MM.1S (cell line): ENCODE results near the gene PTPRD.

ENCODE experiments used
- DNase-seq: peaks from one replicate; pipeline ENCODE4 v3.0.0-alpha.2; 2015
- H2AFZ ChIP-seq: fragments of 300-600 bp; sonication (generic); 2 replicates; pipeline ENCODE4 v1.6.0; 2016; ENCODE audit warnings: antibody characterized with exemption, low read length
- H3F3A ChIP-seq: fragments of 300-600 bp; sonication (generic); 2 replicates; pipeline ENCODE4 v1.6.1; 2016; ENCODE audit warnings: mild to moderate bottlenecking, antibody characterized with exemption, low read length, moderate library complexity, mixed read lengths; ENCODE audit not compliant: insufficient read depth
- H3K27ac ChIP-seq: fragments of 300-600 bp; sonication (generic); 2 replicates; pipeline ENCODE4 v1.5.1; 2016; ENCODE audit warnings: mild to moderate bottlenecking, low read length
- H3K27me3 ChIP-seq: fragments of 300-600 bp; sonication (generic); replicated peaks from 2 replicates; pipeline ENCODE4 v1.6.0; 2016; ENCODE audit warnings: low read length; ENCODE audit not compliant: insufficient read depth
- H3K36me3 ChIP-seq: fragments of 300-600 bp; sonication (generic); replicated peaks from 2 replicates; pipeline ENCODE4 v1.6.1; 2016; ENCODE audit warnings: mild to moderate bottlenecking, low read length, mixed read lengths; ENCODE audit not compliant: insufficient read depth
- H3K4me1 ChIP-seq: fragments of 300-600 bp; sonication (generic); 2 replicates; pipeline ENCODE4 v1.6.1; 2016; ENCODE audit warnings: low read length, mixed read lengths
- H3K4me2 ChIP-seq: fragments of 300-600 bp; sonication (generic); 2 replicates; pipeline ENCODE4 v1.6.0; 2016; ENCODE audit warnings: low read depth, low read length
- H3K4me3 ChIP-seq: fragments of 300-600 bp; sonication (generic); 2 replicates; pipeline ENCODE4 v1.5.1; 2016; ENCODE audit warnings: low read length, mixed read lengths
- H3K79me2 ChIP-seq: fragments of 300-600 bp; sonication (generic); 2 replicates; pipeline ENCODE4 v1.6.1; 2016; ENCODE audit warnings: mixed run types, low read length, mixed read lengths
- H3K9ac ChIP-seq: fragments of 300-600 bp; sonication (generic); 2 replicates; pipeline ENCODE4 v1.6.1; 2016; ENCODE audit warnings: low read length, mixed read lengths
- H3K9me2 ChIP-seq: fragments of 300-600 bp; sonication (generic); replicated peaks from 2 replicates; pipeline ENCODE4 v1.6.1; 2016; ENCODE audit warnings: mild to moderate bottlenecking, low read length, mixed read lengths; ENCODE audit not compliant: insufficient read depth
- H3K9me3 ChIP-seq: fragments of 300-600 bp; sonication (generic); replicated peaks from 2 replicates; pipeline ENCODE4 v1.6.1; 2016; ENCODE audit warnings: mild to moderate bottlenecking, low read length, mixed read lengths; ENCODE audit not compliant: insufficient read depth
- H4K20me1 ChIP-seq: fragments of 300-600 bp; sonication (generic); 2 replicates; pipeline ENCODE4 v1.6.1; 2016; ENCODE audit warnings: mild to moderate bottlenecking, low read length, moderate library complexity, mixed read lengths; ENCODE audit not compliant: insufficient read depth
- CTCF ChIP-seq: fragments of 300-600 bp; sonication (generic); IDR thresholded peaks from 2 replicates; pipeline ENCODE4 v1.5.1; 2016; ENCODE audit warnings: antibody characterized with exemption, low read length, mixed read lengths
- EZH2 ChIP-seq: fragments of 300-600 bp; sonication (generic); optimal IDR thresholded peaks from 2 replicates; pipeline ENCODE3; 2017; ENCODE audit warnings: low read depth, mild to moderate bottlenecking, antibody characterized with exemption, low read length, mixed read lengths
- EZH2phosphoT487 ChIP-seq: fragments of 300-600 bp; sonication (generic); IDR thresholded peaks from 2 replicates; pipeline ENCODE4 v1.6.1; 2018; ENCODE audit warnings: antibody characterized with exemption, low read length

PTPRD gene

GRCh38 chr9:9215050-9215449, 1397.8 kb downstream of the PTPRD start:
- Histone ChIP-seq H3K79me2 (no peaks in the 10 kb centered on the region), H3K4me3 (no peak overlapping the region), H3F3A (no peaks in the 10 kb centered on the region), H3K27me3 (no peaks in the 10 kb centered on the region), H3K4me1 (no peaks in the 10 kb centered on the region), H4K20me1 (no peaks in the 10 kb centered on the region), H2AFZ (no peak overlapping the region), H3K4me2 (no peak overlapping the region), H3K9me2 (no peaks in the 10 kb centered on the region), H3K27ac (no peak overlapping the region), H3K9me3 (no peaks in the 10 kb centered on the region), H3K36me3 (no peaks in the 10 kb centered on the region), H3K9ac (no peak overlapping the region)
- DNase-seq, result no peak
- TF ChIP-seq CTCF (no peak), EZH2phosphoT487 (no peak), EZH2 (no peak)

GRCh38 chr9:9214066-9214465, 1398.7 kb downstream of the PTPRD start:
- no peaks in the 10 kb centered on the region for H3F3A ChIP-seq
- H3K4me2 ChIP-seq, result no peak overlapping the region
- H3K4me1 ChIP-seq, result no peaks in the 10 kb centered on the region
- H3K79me2 ChIP-seq, result no peaks in the 10 kb centered on the region
- no peaks in the 10 kb centered on the region for H3K27me3 ChIP-seq
- DNase-seq, result no peak
- H3K36me3 ChIP-seq, result no peaks in the 10 kb centered on the region
- H3K9me2 ChIP-seq, result no peaks in the 10 kb centered on the region
- no peak overlapping the region for H3K9ac ChIP-seq
- TF ChIP-seq CTCF (no peak), EZH2 (no peak), EZH2phosphoT487 (no peak)
- H4K20me1 ChIP-seq, result no peaks in the 10 kb centered on the region
- H3K27ac ChIP-seq, result no peak overlapping the region
- no peak overlapping the region for H2AFZ ChIP-seq
- H3K4me3 ChIP-seq, result no peak overlapping the region
- H3K9me3 ChIP-seq, result no peaks in the 10 kb centered on the region

GRCh38 chr9:9212963-9213362, 1399.8 kb downstream of the PTPRD start:
- no peak for DNase-seq
- TF ChIP-seq EZH2 (no peak), CTCF (no peak), EZH2phosphoT487 (no peak)
- no peak overlapping the region for H3K9ac ChIP-seq
- H3K27me3 ChIP-seq, result no peaks in the 10 kb centered on the region
- H3K9me2 ChIP-seq, result no peaks in the 10 kb centered on the region
- H4K20me1 ChIP-seq, result no peaks in the 10 kb centered on the region
- no peak overlapping the region for H3K27ac ChIP-seq
- H3F3A ChIP-seq, result no peaks in the 10 kb centered on the region
- H3K4me1 ChIP-seq, result no peaks in the 10 kb centered on the region
- no peak overlapping the region for H3K4me2 ChIP-seq
- H3K4me3 ChIP-seq, result no peak overlapping the region
- H3K9me3 ChIP-seq, result no peaks in the 10 kb centered on the region
- H2AFZ ChIP-seq, result no peak overlapping the region
- H3K36me3 ChIP-seq, result no peaks in the 10 kb centered on the region
- no peaks in the 10 kb centered on the region for H3K79me2 ChIP-seq

GRCh38 chr9:9202276-9202675, 1410.5 kb downstream of the PTPRD start:
- no peak for TF ChIP-seq EZH2
- TF ChIP-seq CTCF, result no peak
- TF ChIP-seq EZH2phosphoT487, result no peak
- no peaks in the 10 kb centered on the region for H3F3A ChIP-seq
- H3K36me3 ChIP-seq, result no peaks in the 10 kb centered on the region
- no peaks in the 10 kb centered on the region for H4K20me1 ChIP-seq
- no peaks in the 10 kb centered on the region for H3K9me2 ChIP-seq
- H3K27ac ChIP-seq, result no peak overlapping the region
- H2AFZ ChIP-seq, result no peak overlapping the region
- DNase-seq, result no peak
- H3K4me3 ChIP-seq, result no peak overlapping the region
- no peaks in the 10 kb centered on the region for H3K79me2 ChIP-seq
- H3K27me3 ChIP-seq, result no peaks in the 10 kb centered on the region
- no peak overlapping the region for H3K9ac ChIP-seq
- H3K4me2 ChIP-seq, result no peak overlapping the region
- peaks cover 6% of the 10 kb centered on the region; the same call in 1 of the 2 replicates for H3K4me1 ChIP-seq
- no peaks in the 10 kb centered on the region for H3K9me3 ChIP-seq
